ENCODE measurements around the gene AFF4.

DNA sequence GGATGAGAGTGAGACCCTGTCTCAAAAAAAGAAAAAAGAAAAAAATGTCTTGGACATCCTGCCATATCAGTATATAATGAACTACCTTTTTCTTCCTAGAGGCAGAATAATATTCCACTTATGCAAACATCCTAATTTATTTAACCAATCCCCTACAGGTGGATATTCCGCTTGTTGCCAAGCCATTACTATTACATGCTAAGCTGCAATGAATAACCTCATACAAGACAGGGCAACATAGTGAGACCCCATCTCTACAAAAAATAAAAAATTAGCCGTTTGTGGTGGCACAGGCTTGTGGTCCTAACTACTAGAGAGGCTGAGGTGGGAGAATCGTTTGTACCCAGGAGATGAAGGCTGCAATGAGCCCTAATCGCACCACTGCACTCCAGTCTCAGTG, 1.7 kb upstream of the AFF4 start:
- TF ChIP-seq, protein P1, sequence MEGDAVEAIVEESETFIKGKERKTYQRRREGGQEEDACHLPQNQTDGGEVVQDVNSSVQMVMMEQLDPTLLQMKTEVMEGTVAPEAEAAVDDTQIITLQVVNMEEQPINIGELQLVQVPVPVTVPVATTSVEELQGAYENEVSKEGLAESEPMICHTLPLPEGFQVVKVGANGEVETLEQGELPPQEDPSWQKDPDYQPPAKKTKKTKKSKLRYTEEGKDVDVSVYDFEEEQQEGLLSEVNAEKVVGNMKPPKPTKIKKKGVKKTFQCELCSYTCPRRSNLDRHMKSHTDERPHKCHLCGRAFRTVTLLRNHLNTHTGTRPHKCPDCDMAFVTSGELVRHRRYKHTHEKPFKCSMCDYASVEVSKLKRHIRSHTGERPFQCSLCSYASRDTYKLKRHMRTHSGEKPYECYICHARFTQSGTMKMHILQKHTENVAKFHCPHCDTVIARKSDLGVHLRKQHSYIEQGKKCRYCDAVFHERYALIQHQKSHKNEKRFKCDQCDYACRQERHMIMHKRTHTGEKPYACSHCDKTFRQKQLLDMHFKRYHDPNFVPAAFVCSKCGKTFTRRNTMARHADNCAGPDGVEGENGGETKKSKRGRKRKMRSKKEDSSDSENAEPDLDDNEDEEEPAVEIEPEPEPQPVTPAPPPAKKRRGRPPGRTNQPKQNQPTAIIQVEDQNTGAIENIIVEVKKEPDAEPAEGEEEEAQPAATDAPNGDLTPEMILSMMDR (IDR thresholded peaks at IDR 0.05): no peak
- no peak for TF ChIP-seq EZH2 (IDR thresholded peaks at IDR 0.05; ENCODE audit: borderline replicate concordance, insufficient read depth, low read depth, low read length, poor library complexity, severe bottlenecking)

All from B cell (primary cell).